ENCODE measurements around the gene RAD51B.

The RAD51B gene

GRCh38 chr14:68333262-68333661 lies 513.7 kb downstream of the RAD51B start:
- H3K27ac ChIP-seq, result no peak overlapping the region
- no peak for TF ChIP-seq CTCF (conservative IDR thresholded peaks at IDR 0.05; ENCODE audit: low read depth)
- no peak for DNase-seq (ENCODE audit: low spot score)
- POLR2A ChIA-PET (ENCODE audit: low non-redundant PET), result no interaction called here
- CTCF ChIA-PET, result no interaction called here

- POLR2A ChIA-PET (ENCODE audit: low non-redundant PET), result no interaction called here
- no peak overlapping the region for H3K27ac ChIP-seq
- DNase-seq (ENCODE audit: low spot score), result no peak
- CTCF ChIA-PET, result interaction anchor here (0.5 kb wide), 1 partner anchor 11 kb away, joined by 3 read pairs; no protein-coding TSS in a partner anchor
- no peak for TF ChIP-seq CTCF (conservative IDR thresholded peaks at IDR 0.05; ENCODE audit: low read depth)
These were observed 515.7 kb downstream of the RAD51B start for GRCh38 chr14:68335312-68335711.

- TF ChIP-seq CTCF (conservative IDR thresholded peaks at IDR 0.05; ENCODE audit: low read depth), result no peak
- POLR2A ChIA-PET (ENCODE audit: low non-redundant PET), result no interaction called here
- H3K27ac ChIP-seq, result no peak overlapping the region
- CTCF ChIA-PET, result interaction anchor here (0.5 kb wide), 1 partner anchor 10 kb away, joined by 3 read pairs; no protein-coding TSS in a partner anchor
- no peak for DNase-seq (ENCODE audit: low spot score)
These were observed 516.6 kb downstream of the RAD51B start for GRCh38 chr14:68336165-68336564.

- POLR2A ChIA-PET (ENCODE audit: low non-redundant PET), result no interaction called here
- DNase-seq (ENCODE audit: low spot score), result no peak
- CTCF ChIA-PET, result no interaction called here
- no peak overlapping the region for H3K27ac ChIP-seq
- TF ChIP-seq CTCF (conservative IDR thresholded peaks at IDR 0.05; ENCODE audit: low read depth), result no peak
These were observed 517.7 kb downstream of the RAD51B start for GRCh38 chr14:68337279-68337678.

GRCh38 chr14:68340262-68340661 lies 520.7 kb downstream of the RAD51B start:
- POLR2A ChIA-PET (ENCODE audit: low non-redundant PET), result no interaction called here
- CTCF ChIA-PET, result no interaction called here
- no peak for TF ChIP-seq CTCF (conservative IDR thresholded peaks at IDR 0.05; ENCODE audit: low read depth)
- no peak for DNase-seq (ENCODE audit: low spot score)
- H3K27ac ChIP-seq, result no peak overlapping the region

GRCh38 chr14:68341411-68342212 lies 522.0 kb downstream of the RAD51B start:
- H3K27ac ChIP-seq, result no peak overlapping the region
- POLR2A ChIA-PET (ENCODE audit: low non-redundant PET), result no interaction called here
- no peak for TF ChIP-seq CTCF (conservative IDR thresholded peaks at IDR 0.05; ENCODE audit: low read depth)
- DNase-seq (ENCODE audit: low spot score), result no peak
- CTCF ChIA-PET, result interaction anchor here (0.7 kb wide), 1 partner anchor 102 kb away, joined by 3 read pairs; no protein-coding TSS in a partner anchor

All from RWPE1 (cell line).